Mesenchymal stem cell (in vitro differentiated cells and primary cell): ENCODE measurements around the gene REV3L.

Source experiments
- DNase-seq: peaks from one replicate; pipeline ENCODE4 v3.0.0-alpha.2; 2013
- H2AFZ ChIP-seq: one replicate; pipeline ENCODE4 v1.6.1; 2013; ENCODE audit warnings: low read depth, mild to moderate bottlenecking, control low read depth, inconsistent platforms, low read length, moderate library complexity
- H2AK5ac ChIP-seq: 2 replicates; pipeline ENCODE4 v1.6.1; 2013; ENCODE audit warnings: low read length, moderate library complexity, mild to moderate bottlenecking, inconsistent platforms; ENCODE audit not compliant: severe bottlenecking
- H2BK120ac ChIP-seq: one replicate; pipeline ENCODE4 v1.6.1; 2013; ENCODE audit warnings: low read depth, mild to moderate bottlenecking, inconsistent platforms, low read length, moderate library complexity
- H2BK12ac ChIP-seq, 2 experiments: one replicate each; pipeline ENCODE4 v1.6.1; 2013; ENCODE audit warnings: inconsistent platforms in 2 of 2, low read length in 2 of 2, mild to moderate bottlenecking in 2 of 2, moderate library complexity in 2 of 2, control low read depth in 1 of 2
- H2BK15ac ChIP-seq: one replicate; pipeline ENCODE4 v1.6.1; 2013; ENCODE audit warnings: mild to moderate bottlenecking, low read depth, inconsistent platforms; ENCODE audit not compliant: poor library complexity, severe bottlenecking
- H2BK5ac ChIP-seq: 2 replicates; pipeline ENCODE4 v1.6.1; 2013; ENCODE audit warnings: low read depth, mild to moderate bottlenecking, low read length, control low read depth, inconsistent platforms; ENCODE audit not compliant: poor library complexity, severe bottlenecking
- H3K14ac ChIP-seq, 2 experiments: one replicate each; pipeline ENCODE4 v1.6.1; 2013; ENCODE audit warnings: inconsistent platforms in 2 of 2, low read length in 2 of 2, control low read depth in 1 of 2, mild to moderate bottlenecking in 1 of 2, moderate library complexity in 1 of 2
- H3K18ac ChIP-seq, 2 experiments: one replicate each; pipeline ENCODE4 v1.6.1; 2013; ENCODE audit warnings: inconsistent platforms in 2 of 2, low read length in 2 of 2, control low read depth in 1 of 2, low read depth in 1 of 2, mild to moderate bottlenecking in 1 of 2
- H3K23ac ChIP-seq, 2 experiments: one replicate each; pipeline ENCODE4 v1.6.1; 2013; ENCODE audit warnings: inconsistent platforms in 2 of 2, low read length in 2 of 2, mild to moderate bottlenecking in 2 of 2, moderate library complexity in 2 of 2, control low read depth in 1 of 2
- H3K27ac ChIP-seq: 2 replicates; pipeline ENCODE4 v1.5.1; 2013; ENCODE audit warnings: mild to moderate bottlenecking, moderate library complexity, low read length, control low read depth, inconsistent platforms; ENCODE audit not compliant: poor library complexity, severe bottlenecking
- H3K27me3 ChIP-seq, 2 experiments: 2 replicates each; pipeline versions ENCODE4 v1.6.1 to v1.7.0; 2013; ENCODE audit warnings: low read length in 2 of 2, mild to moderate bottlenecking in 2 of 2, moderate library complexity in 2 of 2, control low read depth in 1 of 2, inconsistent platforms in 1 of 2; ENCODE audit not compliant: control insufficient read depth in 1 of 2, insufficient read depth in 1 of 2
- H3K36me3 ChIP-seq, 2 experiments: 2 replicates each; pipeline versions ENCODE4 v1.6.1 to v1.7.0; 2013; ENCODE audit warnings: low read length in 2 of 2, control low read depth in 1 of 2, inconsistent platforms in 1 of 2, low read depth in 1 of 2, mild to moderate bottlenecking in 1 of 2; ENCODE audit not compliant: insufficient read depth in 2 of 2, control insufficient read depth in 1 of 2
- H3K4ac ChIP-seq, 2 experiments: one replicate each; pipeline ENCODE4 v1.6.1; 2013; ENCODE audit warnings: inconsistent platforms in 2 of 2, low read length in 2 of 2, mild to moderate bottlenecking in 2 of 2, moderate library complexity in 2 of 2, control low read depth in 1 of 2, low read depth in 1 of 2
- H3K4me1 ChIP-seq: 2 replicates; pipeline ENCODE4 v1.6.1; 2013; ENCODE audit warnings: low read depth, low read length, control low read depth; ENCODE audit not compliant: control insufficient read depth, insufficient read depth
- H3K4me2 ChIP-seq: 2 replicates; pipeline ENCODE4 v1.6.1; 2013; ENCODE audit warnings: low read length, mild to moderate bottlenecking, inconsistent platforms; ENCODE audit not compliant: poor library complexity, severe bottlenecking
- H3K4me3 ChIP-seq, 2 experiments: 2 replicates each; pipeline versions ENCODE4 v1.5.1 to v1.7.0; 2013; ENCODE audit warnings: low read length in 2 of 2, mild to moderate bottlenecking in 2 of 2, control low read depth in 1 of 2, low read depth in 1 of 2; ENCODE audit not compliant: insufficient read depth in 1 of 2
- H3K79me1 ChIP-seq: replicated peaks from 2 replicates; pipeline ENCODE4 v1.6.1; 2013; ENCODE audit warnings: mild to moderate bottlenecking, control low read depth, low read length, inconsistent platforms; ENCODE audit not compliant: poor library complexity, severe bottlenecking
- H3K9ac ChIP-seq: 2 replicates; pipeline ENCODE4 v1.7.0; 2013; ENCODE audit warnings: mild to moderate bottlenecking, low read length, moderate library complexity
- H3K9me3 ChIP-seq: 2 replicates; pipeline ENCODE4 v1.7.0; 2013; ENCODE audit warnings: mild to moderate bottlenecking, low read length; ENCODE audit not compliant: control insufficient read depth
- H4K8ac ChIP-seq: one replicate; pipeline ENCODE4 v1.6.1; 2013; ENCODE audit warnings: inconsistent platforms, mild to moderate bottlenecking, low read length, moderate library complexity
- H4K91ac ChIP-seq: one replicate; pipeline ENCODE4 v1.6.1; 2013; ENCODE audit warnings: mild to moderate bottlenecking, low read length, inconsistent platforms
- WGBS: methylation state at CpG from one replicate; pipeline ENCODE4 v1.1.7; 2013; ENCODE audit warnings: mixed read lengths; 5-methylcytosine and 5-hydroxymethylcytosine counted together

The REV3L gene

GRCh38 chr6:111441678-111442243, 41.3 kb downstream of the REV3L start:
- WGBS, result 93% methylated on average over 5 of the region's 5 CpGs
- no peak overlapping the region for H4K91ac ChIP-seq
- no peaks in the 10 kb centered on the region for H3K9me3 ChIP-seq
- no peak overlapping the region for H4K8ac ChIP-seq
- H2AK5ac ChIP-seq, result no peak overlapping the region
- H2AFZ ChIP-seq, result no peak overlapping the region
- no peak overlapping the region for H3K4ac ChIP-seq
- H3K36me3 ChIP-seq, result peaks cover 0 to 64% of the 10 kb centered on the region in 2 experiments
- no peak overlapping the region for H2BK12ac ChIP-seq
- H3K23ac ChIP-seq, result no peak overlapping the region
- H3K79me1 ChIP-seq, result peaks cover 24% of the 10 kb centered on the region
- H3K27me3 ChIP-seq, result no peaks in the 10 kb centered on the region
- H3K9ac ChIP-seq, result no peak overlapping the region
- no peak overlapping the region for H2BK120ac ChIP-seq
- no peak overlapping the region for H3K4me2 ChIP-seq
- no peak overlapping the region for H3K14ac ChIP-seq
- no peak for DNase-seq
- no peak overlapping the region for H3K4me3 ChIP-seq
- H3K27ac ChIP-seq, result no peak overlapping the region
- H3K4me1 ChIP-seq, result no peaks in the 10 kb centered on the region
- no peak overlapping the region for H2BK5ac ChIP-seq
- H3K18ac ChIP-seq, result no peak overlapping the region
- no peak overlapping the region for H2BK15ac ChIP-seq

- 100% methylated on average over 2 of the region's 4 CpGs for WGBS
- H3K18ac ChIP-seq, result no peak overlapping the region
- no peak overlapping the region for H2BK5ac ChIP-seq
- no peak overlapping the region for H2BK12ac ChIP-seq
- H4K8ac ChIP-seq, result no peak overlapping the region
- peaks cover 0 to 58% of the 10 kb centered on the region in 2 experiments for H3K36me3 ChIP-seq
- H3K79me1 ChIP-seq, result peaks cover 24% of the 10 kb centered on the region
- H3K23ac ChIP-seq, result no peak overlapping the region
- H3K4me2 ChIP-seq, result no peak overlapping the region
- H3K9me3 ChIP-seq, result no peaks in the 10 kb centered on the region
- no peak overlapping the region for H2AK5ac ChIP-seq
- H3K27ac ChIP-seq, result no peak overlapping the region
- H3K14ac ChIP-seq, result no peak overlapping the region
- H3K4me1 ChIP-seq, result no peaks in the 10 kb centered on the region
- no peak overlapping the region for H2AFZ ChIP-seq
- H4K91ac ChIP-seq, result no peak overlapping the region
- DNase-seq, result no peak
- no peak overlapping the region for H3K9ac ChIP-seq
- H3K4me3 ChIP-seq, result no peak overlapping the region
- H3K27me3 ChIP-seq, result no peaks in the 10 kb centered on the region
- H3K4ac ChIP-seq, result no peak overlapping the region
- no peak overlapping the region for H2BK120ac ChIP-seq
- no peak overlapping the region for H2BK15ac ChIP-seq
Measured at GRCh38 chr6:111439171-111439570, 43.8 kb downstream of the REV3L start.

- no peak overlapping the region for H4K91ac ChIP-seq
- H2BK120ac ChIP-seq, result no peak overlapping the region
- H3K14ac ChIP-seq, result no peak overlapping the region
- H2AK5ac ChIP-seq, result no peak overlapping the region
- H2AFZ ChIP-seq, result no peak overlapping the region
- no peak overlapping the region for H2BK12ac ChIP-seq
- H3K36me3 ChIP-seq, result peaks cover 0 to 50% of the 10 kb centered on the region in 2 experiments
- no peak overlapping the region for H3K27ac ChIP-seq
- H3K23ac ChIP-seq, result no peak overlapping the region
- no peak overlapping the region for H3K4me2 ChIP-seq
- H3K4me3 ChIP-seq, result no peak overlapping the region
- no peak overlapping the region for H3K4ac ChIP-seq
- H3K4me1 ChIP-seq, result no peaks in the 10 kb centered on the region
- no peak overlapping the region for H3K18ac ChIP-seq
- no peaks in the 10 kb centered on the region for H3K9me3 ChIP-seq
- H4K8ac ChIP-seq, result no peak overlapping the region
- no peak overlapping the region for H2BK15ac ChIP-seq
- WGBS, result 100% methylated on average over 1 of the region's 2 CpGs
- H3K9ac ChIP-seq, result no peak overlapping the region
- H3K27me3 ChIP-seq, result no peaks in the 10 kb centered on the region
- DNase-seq, result no peak
- no peak overlapping the region for H2BK5ac ChIP-seq
- H3K79me1 ChIP-seq, result peaks cover 22% of the 10 kb centered on the region
Measured at GRCh38 chr6:111437573-111437972, 45.4 kb downstream of the REV3L start.

GRCh38 chr6:111432511-111432910, 50.5 kb downstream of the REV3L start:
- Histone ChIP-seq H3K4me3 (no peak overlapping the region), H3K18ac (no peak overlapping the region), H3K4ac (no peak overlapping the region), H3K9me3 (peaks cover 9% of the 10 kb centered on the region), H3K9ac (no peak overlapping the region), H3K23ac (no peak overlapping the region), H3K14ac (no peak overlapping the region), H2BK5ac (no peak overlapping the region), H2AK5ac (no peak overlapping the region), H3K27ac (no peak overlapping the region), H2BK15ac (no peak overlapping the region), H2BK120ac (no peak overlapping the region), H3K79me1 (peaks cover 15% of the 10 kb centered on the region), H2AFZ (no peak overlapping the region), H4K8ac (no peak overlapping the region), H3K4me1 (peaks cover 1% of the 10 kb centered on the region), H3K4me2 (no peak overlapping the region), H2BK12ac (no peak overlapping the region), H3K27me3 (no peaks in the 10 kb centered on the region), H4K91ac (no peak overlapping the region), H3K36me3 (peaks cover 4 to 54% of the 10 kb centered on the region in 2 experiments)
- no peak for DNase-seq
- 93% methylated on average over 1 of the region's 1 CpG for WGBS
